ENCODE data around the gene CACNA1S.
A peak's percentile ranks its signal among the peaks of the same experiment; 100 is the strongest.

GRCh38 chr1:201149400-201149799, 37.2 kb upstream of the CACNA1S start:
- TF ChIP-seq, protein P1, sequence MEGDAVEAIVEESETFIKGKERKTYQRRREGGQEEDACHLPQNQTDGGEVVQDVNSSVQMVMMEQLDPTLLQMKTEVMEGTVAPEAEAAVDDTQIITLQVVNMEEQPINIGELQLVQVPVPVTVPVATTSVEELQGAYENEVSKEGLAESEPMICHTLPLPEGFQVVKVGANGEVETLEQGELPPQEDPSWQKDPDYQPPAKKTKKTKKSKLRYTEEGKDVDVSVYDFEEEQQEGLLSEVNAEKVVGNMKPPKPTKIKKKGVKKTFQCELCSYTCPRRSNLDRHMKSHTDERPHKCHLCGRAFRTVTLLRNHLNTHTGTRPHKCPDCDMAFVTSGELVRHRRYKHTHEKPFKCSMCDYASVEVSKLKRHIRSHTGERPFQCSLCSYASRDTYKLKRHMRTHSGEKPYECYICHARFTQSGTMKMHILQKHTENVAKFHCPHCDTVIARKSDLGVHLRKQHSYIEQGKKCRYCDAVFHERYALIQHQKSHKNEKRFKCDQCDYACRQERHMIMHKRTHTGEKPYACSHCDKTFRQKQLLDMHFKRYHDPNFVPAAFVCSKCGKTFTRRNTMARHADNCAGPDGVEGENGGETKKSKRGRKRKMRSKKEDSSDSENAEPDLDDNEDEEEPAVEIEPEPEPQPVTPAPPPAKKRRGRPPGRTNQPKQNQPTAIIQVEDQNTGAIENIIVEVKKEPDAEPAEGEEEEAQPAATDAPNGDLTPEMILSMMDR (IDR thresholded peaks at IDR 0.05) = peak; percentile 55
- TF ChIP-seq EZH2 (IDR thresholded peaks at IDR 0.05) (no peak), EZH2phosphoT487 (IDR thresholded peaks at IDR 0.05) (no peak)

All from neural progenitor cell (in vitro differentiated cells).